ENCODE measurements around the gene BCAR1.

DNA sequence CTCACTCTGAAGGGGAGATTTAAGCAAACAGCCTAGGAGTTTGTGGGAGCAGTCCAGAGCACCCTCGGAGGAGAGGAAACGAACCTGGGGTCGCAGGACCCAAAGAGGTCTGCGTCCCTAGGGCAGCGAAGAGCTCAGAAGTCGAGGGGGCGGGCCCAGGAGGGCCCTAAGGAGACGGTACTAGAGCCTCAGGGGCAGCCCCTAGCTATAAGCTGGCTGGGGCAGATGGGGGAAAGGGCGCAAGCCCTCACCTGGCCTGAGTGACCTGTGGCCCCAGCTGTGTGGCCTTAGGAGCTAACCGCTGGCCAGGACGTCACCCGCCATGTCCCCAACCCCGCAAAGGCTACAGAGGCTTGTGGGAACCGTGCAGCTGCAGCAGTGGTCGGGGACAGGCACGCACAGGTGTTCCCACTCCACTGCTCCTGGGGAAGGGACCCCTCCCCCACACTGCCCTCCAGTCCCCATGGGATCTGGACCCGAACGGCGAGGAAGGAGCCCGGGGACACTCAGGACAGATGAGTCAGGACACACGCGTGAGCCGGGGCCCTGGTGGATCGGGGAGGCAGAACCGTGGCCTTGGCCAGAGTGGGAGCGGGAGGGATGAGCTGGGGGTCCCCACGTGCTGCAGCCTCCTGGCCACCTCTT is 42.4 kb downstream of the BCAR1 start:
- TF ChIP-seq ZNF274 (IDR thresholded peaks at IDR 0.05; ENCODE audit: low read depth, low read length) (no peak), YY1 (IDR thresholded peaks at IDR 0.05; ENCODE audit: insufficient read depth, insufficient read length) (no peak)

Data from NT2/D1 (cell line).